ENCODE measurements around the gene ANKRD13A. TPM values are rescaled to one million over a fixed set of nuclear protein-coding genes. Genes with fewer than 3 reads are reported as not detected.
"Not testable (repeated sequence)": the region's sequence is repeated elsewhere in the genome, so short reads cannot be mapped to it uniquely, and the experiment has no call there.

Gene ANKRD13A
- total RNA-seq, 1 experiment from 2014 or later = 118 TPM

DNA sequence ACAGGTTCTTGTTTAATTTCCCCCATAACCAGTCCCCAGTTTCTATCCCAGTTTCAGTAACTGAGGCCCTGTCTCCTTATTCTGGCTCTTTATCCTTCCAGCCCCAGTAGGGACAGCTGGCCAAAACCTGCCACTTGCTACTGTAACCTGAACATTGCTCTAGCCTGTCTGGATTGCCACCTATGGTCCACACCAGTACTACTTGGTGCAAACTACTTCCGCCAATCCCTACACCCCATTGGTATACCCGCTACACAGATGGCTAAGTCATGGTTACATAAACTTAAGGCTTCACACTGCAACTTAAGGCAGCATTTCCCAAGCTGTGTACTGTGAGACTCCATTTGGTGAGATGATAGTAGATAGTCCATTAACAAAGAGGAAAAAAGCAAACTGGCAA lies 69.4 kb downstream of the ANKRD13A start:
- Histone ChIP-seq H3K4me2 (ENCODE audit: low read length) (no peak overlapping the region), H3K4me1 (ENCODE audit: insufficient read depth, low read length) (peaks cover 8% of the 10 kb centered on the region), H3K9ac (ENCODE audit: low read length) (no peak overlapping the region), H3K4me3 (ENCODE audit: low read length) (no peak overlapping the region), H3K79me2 (ENCODE audit: low read length) (no peaks in the 10 kb centered on the region), H2AFZ (ENCODE audit: low read length) (no peak overlapping the region), H3F3A (ENCODE audit: low read length, unreplicated experiment) (no peaks in the 10 kb centered on the region), H3K27ac (ENCODE audit: low read length) (no peak overlapping the region), H3K36me3 (ENCODE audit: low read depth, low read length) (no peaks in the 10 kb centered on the region), H3K27me3 (ENCODE audit: low read length) (no peaks in the 10 kb centered on the region), H4K20me1 (ENCODE audit: low read length) (no peaks in the 10 kb centered on the region), H3K9me3 (ENCODE audit: low read length) (no peaks in the 10 kb centered on the region), H3K9me2 (replicated peaks; ENCODE audit: low read length) (no peaks in the 10 kb centered on the region)
- DNase-seq (no peak), ATAC-seq (no peak)
- ChIA-PET POLR2A (ENCODE audit: unreplicated experiment) (no interaction called here), CTCF (no interaction called here)
- TF ChIP-seq EZH2 (IDR thresholded peaks at IDR 0.05; ENCODE audit: low read length, unreplicated experiment) (no peak), EZH2phosphoT487 (IDR thresholded peaks at IDR 0.05; ENCODE audit: borderline replicate concordance, low read length) (no peak)
- TF ChIP-seq, protein P1, sequence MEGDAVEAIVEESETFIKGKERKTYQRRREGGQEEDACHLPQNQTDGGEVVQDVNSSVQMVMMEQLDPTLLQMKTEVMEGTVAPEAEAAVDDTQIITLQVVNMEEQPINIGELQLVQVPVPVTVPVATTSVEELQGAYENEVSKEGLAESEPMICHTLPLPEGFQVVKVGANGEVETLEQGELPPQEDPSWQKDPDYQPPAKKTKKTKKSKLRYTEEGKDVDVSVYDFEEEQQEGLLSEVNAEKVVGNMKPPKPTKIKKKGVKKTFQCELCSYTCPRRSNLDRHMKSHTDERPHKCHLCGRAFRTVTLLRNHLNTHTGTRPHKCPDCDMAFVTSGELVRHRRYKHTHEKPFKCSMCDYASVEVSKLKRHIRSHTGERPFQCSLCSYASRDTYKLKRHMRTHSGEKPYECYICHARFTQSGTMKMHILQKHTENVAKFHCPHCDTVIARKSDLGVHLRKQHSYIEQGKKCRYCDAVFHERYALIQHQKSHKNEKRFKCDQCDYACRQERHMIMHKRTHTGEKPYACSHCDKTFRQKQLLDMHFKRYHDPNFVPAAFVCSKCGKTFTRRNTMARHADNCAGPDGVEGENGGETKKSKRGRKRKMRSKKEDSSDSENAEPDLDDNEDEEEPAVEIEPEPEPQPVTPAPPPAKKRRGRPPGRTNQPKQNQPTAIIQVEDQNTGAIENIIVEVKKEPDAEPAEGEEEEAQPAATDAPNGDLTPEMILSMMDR (conservative IDR thresholded peaks at IDR 0.05; ENCODE audit: low read depth, low read length) = no peak
- no TSS peak for BruUV-seq (replicated peaks)
- intact Hi-C loops (cut with micrococcal nuclease) = no loop called here

GRCh38 chr12:110071504-110071903 lies 72.3 kb downstream of the ANKRD13A start:
- no peak for DNase-seq
- Histone ChIP-seq H3K9me3 (ENCODE audit: low read length) (no peaks in the 10 kb centered on the region), H3K9me2 (replicated peaks; ENCODE audit: low read length) (no peaks in the 10 kb centered on the region), H3K4me2 (ENCODE audit: low read length) (no peak overlapping the region), H4K20me1 (ENCODE audit: low read length) (no peaks in the 10 kb centered on the region), H2AFZ (ENCODE audit: low read length) (no peak overlapping the region), H3K4me3 (ENCODE audit: low read length) (no peak overlapping the region), H3K4me1 (ENCODE audit: insufficient read depth, low read length) (peaks cover 10% of the 10 kb centered on the region), H3K79me2 (ENCODE audit: low read length) (no peaks in the 10 kb centered on the region), H3K36me3 (ENCODE audit: low read depth, low read length) (no peaks in the 10 kb centered on the region), H3K27me3 (ENCODE audit: low read length) (no peaks in the 10 kb centered on the region), H3K9ac (ENCODE audit: low read length) (no peak overlapping the region), H3F3A (ENCODE audit: low read length, unreplicated experiment) (no peaks in the 10 kb centered on the region), H3K27ac (ENCODE audit: low read length) (no peak overlapping the region)
- TF ChIP-seq EZH2phosphoT487 (IDR thresholded peaks at IDR 0.05; ENCODE audit: borderline replicate concordance, low read length) = no peak
- TF ChIP-seq, protein P1 (conservative IDR thresholded peaks at IDR 0.05; ENCODE audit: low read depth, low read length) = no peak
- no peak for TF ChIP-seq EZH2 (IDR thresholded peaks at IDR 0.05; ENCODE audit: low read length, unreplicated experiment)
- intact Hi-C loops (cut with micrococcal nuclease) = no loop called here
- BruUV-seq (replicated peaks) = no TSS peak
- ChIA-PET POLR2A (ENCODE audit: unreplicated experiment) (no interaction called here), CTCF (no interaction called here)
- no peak for ATAC-seq

GRCh38 chr12:110071967-110072366 lies 72.7 kb downstream of the ANKRD13A start:
- Histone ChIP-seq H3K9me2 (replicated peaks; ENCODE audit: low read length) (no peaks in the 10 kb centered on the region), H3K4me2 (ENCODE audit: low read length) (no peak overlapping the region), H3F3A (ENCODE audit: low read length, unreplicated experiment) (no peaks in the 10 kb centered on the region), H2AFZ (ENCODE audit: low read length) (no peak overlapping the region), H3K27ac (ENCODE audit: low read length) (no peak overlapping the region), H3K36me3 (ENCODE audit: low read depth, low read length) (no peaks in the 10 kb centered on the region), H4K20me1 (ENCODE audit: low read length) (no peaks in the 10 kb centered on the region), H3K4me3 (ENCODE audit: low read length) (no peak overlapping the region), H3K79me2 (ENCODE audit: low read length) (no peaks in the 10 kb centered on the region), H3K9ac (ENCODE audit: low read length) (no peak overlapping the region), H3K27me3 (ENCODE audit: low read length) (no peaks in the 10 kb centered on the region), H3K9me3 (ENCODE audit: low read length) (no peaks in the 10 kb centered on the region), H3K4me1 (ENCODE audit: insufficient read depth, low read length) (peaks cover 10% of the 10 kb centered on the region)
- no peak for ATAC-seq
- TF ChIP-seq EZH2phosphoT487 (IDR thresholded peaks at IDR 0.05; ENCODE audit: borderline replicate concordance, low read length) (no peak), EZH2 (IDR thresholded peaks at IDR 0.05; ENCODE audit: low read length, unreplicated experiment) (no peak)
- TF ChIP-seq, protein P1 (conservative IDR thresholded peaks at IDR 0.05; ENCODE audit: low read depth, low read length) = no peak
- ChIA-PET CTCF (no interaction called here), POLR2A (ENCODE audit: unreplicated experiment) (no interaction called here)
- no peak for DNase-seq
- no TSS peak for BruUV-seq (replicated peaks)
- intact Hi-C loops (cut with micrococcal nuclease) = no loop called here

GRCh38 chr12:110072636-110073035 lies 73.4 kb downstream of the ANKRD13A start:
- intact Hi-C loops (cut with micrococcal nuclease); BruUV-seq (replicated peaks); H3K9ac ChIP-seq (ENCODE audit: low read length); H3K9me2 ChIP-seq (replicated peaks; ENCODE audit: low read length); H4K20me1 ChIP-seq (ENCODE audit: low read length); POLR2A ChIA-PET (ENCODE audit: unreplicated experiment); H3K27me3 ChIP-seq (ENCODE audit: low read length); ATAC-seq; H3K27ac ChIP-seq (ENCODE audit: low read length); H3K79me2 ChIP-seq (ENCODE audit: low read length); DNase-seq; H3F3A ChIP-seq (ENCODE audit: low read length, unreplicated experiment); CTCF ChIA-PET; H3K36me3 ChIP-seq (ENCODE audit: low read depth, low read length); H3K9me3 ChIP-seq (ENCODE audit: low read length): not testable (repeated sequence)
- Histone ChIP-seq H3K4me3 (ENCODE audit: low read length) (peak overlapping the region; percentile 68; the same call in 1 of the 2 replicates), H2AFZ (ENCODE audit: low read length) (peak overlapping the region; percentile 100), H3K4me1 (ENCODE audit: insufficient read depth, low read length) (peaks cover 10% of the 10 kb centered on the region), H3K4me2 (ENCODE audit: low read length) (peak overlapping the region; percentile 92)
